GM19035 (cell line): ENCODE measurements around the gene PLD2.
A peak's percentile ranks its signal among the peaks of the same experiment; 100 is the strongest.

Experiments
- ATAC-seq: cut with Tn5 transposase; IDR thresholded peaks from one replicate; pipeline ENCODE4 v1.9.1; 2021; ENCODE audit not compliant: unreplicated experiment

PLD2 gene

DNA sequence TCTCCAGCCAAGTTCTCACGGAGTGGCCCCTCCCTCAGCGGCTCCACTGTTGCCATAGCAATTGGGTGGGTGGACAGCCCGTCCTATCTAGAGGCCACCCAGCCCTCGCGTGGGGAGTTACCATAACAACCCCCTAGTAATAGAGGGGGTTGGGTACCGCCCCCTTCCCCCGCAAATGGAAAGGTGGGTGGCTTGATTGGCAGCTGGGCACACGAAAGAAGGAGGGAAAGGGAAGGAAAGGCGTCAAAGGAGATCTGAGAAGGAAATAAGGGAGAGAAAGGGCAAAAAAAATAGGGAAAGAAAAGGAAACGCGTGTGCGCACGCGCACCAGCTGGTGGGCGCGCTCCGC, 25.9 kb downstream of the PLD2 start:
- ATAC-seq = peak; percentile 18

DNA sequence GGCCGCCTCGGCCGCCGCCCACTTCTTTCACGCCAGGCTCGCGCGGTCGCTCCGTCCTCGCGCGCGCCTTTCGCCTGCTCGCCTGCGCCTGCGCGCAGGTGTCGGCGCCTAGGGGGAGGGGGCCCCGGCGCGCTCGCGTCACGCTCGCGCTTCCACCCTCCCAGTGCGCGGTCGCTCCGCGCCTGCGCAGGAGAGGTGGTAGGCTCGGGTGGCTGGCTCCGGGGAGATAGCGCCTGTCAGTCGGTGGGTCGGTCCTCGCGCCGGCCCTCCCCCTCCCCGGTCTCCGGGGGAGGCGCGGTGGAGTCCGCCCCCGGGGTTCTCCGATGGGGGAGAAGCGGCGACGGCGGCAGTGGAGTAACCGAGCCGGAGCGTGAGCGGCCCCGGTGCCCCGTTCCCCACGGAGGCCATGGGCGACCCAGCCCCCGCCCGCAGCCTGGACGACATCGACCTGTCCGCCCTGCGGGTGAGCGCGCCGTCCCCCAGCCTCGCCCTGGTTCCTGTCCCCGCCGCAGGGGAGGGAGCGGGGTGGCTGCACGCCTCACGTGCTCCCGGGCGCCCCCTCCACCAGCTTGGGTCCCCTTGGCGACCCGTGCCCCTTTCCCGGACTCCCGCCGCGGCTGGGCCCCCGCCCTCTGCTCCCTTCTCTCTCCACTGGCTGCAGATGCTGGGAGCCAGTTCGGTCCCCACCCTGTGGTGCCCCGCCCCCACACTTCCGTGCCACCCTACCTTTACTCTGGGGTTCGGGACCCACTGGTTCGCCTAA, 26.4 kb downstream of the PLD2 start, which contains the start of gene MINK1:
TSS of gene MINK1 (plus strand) at position 163 of the 763 bp plus-strand sequence. CDS start at position 407, 244 bp downstream.
- peak; percentile 91 for ATAC-seq

DNA sequence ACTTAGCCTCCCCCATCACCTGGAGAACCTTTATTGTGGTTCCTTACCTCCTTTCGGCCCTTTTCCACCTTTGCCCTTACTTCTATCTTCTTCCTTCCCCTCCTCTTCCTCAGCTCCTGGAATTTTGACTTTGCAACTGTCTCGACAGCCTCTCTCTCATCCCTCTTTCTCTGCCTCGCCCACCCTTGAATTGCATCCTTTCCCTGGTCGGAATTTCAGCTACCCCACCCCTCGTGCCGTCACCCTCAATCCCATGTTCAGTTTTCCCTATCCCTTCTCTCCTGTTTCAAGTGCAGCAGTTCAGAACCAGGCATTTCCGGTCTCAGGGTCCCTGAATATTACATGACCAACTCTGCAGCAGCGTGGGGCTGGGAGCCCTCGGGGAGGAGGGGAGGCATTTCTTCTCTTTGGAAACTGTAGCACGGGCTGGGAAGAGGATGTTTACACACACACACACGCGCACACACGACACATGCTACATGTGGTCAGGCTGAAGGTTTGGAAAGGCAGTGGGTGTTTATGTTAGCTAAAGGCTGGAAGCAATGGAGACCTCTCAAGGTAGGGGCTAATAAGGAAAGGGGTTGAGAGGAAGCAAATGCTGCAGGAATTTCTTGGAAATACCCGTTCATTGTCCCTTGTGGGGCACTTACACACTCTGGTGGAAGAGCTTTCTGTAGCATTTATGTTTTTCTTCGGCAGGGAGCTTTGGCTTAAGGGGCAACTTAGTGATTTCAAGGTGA, 27.2 kb downstream of the PLD2 start:
- no peak for ATAC-seq

DNA sequence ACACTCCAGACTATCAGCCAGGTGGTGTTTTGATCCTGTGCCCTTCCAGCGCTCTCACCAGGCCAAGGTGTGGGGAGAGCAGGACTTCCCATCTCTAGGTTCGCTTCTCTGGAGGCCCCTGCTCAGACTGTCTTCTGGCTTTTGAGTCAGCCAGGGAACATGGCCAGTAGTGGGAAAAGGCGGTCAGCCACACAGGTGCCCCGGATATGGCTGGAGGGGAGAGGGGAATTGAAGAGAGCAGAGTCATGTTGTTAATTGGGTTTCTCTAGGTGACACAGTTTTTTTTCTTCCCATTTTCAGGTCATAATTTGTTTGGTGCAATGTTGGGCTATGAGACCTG, 27.7 kb downstream of the PLD2 start:
- no peak for ATAC-seq

DNA sequence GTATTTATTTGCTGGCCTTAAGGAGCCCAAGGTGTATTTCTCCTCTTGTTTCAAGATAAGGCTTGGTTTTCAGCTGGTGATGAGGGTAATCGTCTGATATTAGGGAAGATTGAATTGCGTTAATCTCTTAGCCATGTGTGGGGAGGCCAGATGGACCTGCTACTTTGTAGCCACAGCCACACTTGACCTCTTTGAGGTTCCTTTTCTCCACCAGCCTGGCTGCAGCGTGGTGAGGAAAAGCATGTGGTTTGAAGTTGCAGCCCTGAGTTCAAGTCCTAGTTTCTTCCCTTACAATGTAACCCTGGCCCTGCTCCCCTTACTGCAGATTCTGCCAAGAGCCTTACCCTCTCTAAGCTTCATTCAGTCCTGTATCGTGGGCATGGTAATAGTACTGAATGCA, 29.3 kb downstream of the PLD2 start:
- no peak for ATAC-seq

DNA sequence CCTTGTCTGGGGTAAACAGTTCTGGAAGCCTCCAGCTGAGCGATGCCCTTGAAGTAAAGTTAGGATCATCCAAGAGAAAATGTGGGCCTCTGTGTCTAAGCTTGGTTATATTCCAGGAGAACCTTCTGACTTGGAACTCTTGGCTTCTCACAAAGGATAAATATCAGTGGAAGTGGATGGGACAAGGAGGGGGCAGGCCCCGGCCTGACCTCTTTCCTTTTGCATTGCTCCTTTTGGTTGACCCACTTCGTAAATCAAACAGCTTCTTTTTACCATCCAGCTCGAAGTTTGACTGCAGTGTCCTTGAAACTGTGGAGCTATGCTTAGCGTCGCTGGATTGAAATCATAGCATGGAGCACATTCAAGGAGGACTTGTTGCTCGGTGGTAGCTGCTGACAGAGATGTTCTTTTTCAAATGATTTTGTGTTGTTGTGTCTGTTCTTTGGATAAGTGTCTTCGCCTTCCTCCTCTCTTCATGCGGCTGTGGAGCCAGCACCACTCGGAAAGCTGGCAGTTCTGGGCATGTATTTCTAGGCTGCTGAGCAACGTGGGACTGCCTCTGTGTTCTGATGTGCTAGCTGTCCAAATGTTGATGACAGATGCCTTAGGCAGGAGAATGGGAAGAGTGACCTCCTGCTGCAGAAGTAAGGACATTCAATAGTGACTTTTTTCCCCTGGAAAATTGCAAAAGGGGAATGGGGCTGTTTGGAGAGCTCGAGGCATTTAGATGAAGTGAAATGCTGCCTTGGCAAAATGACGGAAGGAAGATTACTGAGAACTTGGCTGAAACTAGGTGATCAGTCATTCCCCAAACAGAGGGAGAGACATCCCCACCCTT, 30.7 kb downstream of the PLD2 start:
- ATAC-seq = no peak

DNA sequence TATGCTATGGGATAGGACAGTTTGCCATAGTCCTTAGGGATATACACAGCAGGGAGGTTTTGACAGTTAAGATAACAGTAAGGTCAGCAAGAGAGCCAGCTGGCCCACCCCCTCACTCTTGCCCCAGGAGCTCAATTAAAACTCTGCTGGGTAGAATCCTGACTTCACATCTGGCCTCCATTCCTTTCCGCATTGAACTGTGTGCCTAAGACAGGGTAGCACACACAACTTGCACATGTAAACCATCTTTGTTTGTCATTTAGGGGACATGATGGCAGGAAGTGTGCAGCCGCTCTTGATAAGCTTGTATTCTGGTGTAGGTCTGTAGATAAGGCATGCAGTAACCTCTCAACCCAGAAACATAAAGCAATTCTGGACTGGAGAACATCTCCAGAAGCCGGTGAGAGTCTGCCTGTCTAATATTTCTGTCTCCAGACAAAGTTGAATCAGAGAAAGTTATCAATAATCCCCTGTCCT, 31.4 kb downstream of the PLD2 start:
- no peak for ATAC-seq

DNA sequence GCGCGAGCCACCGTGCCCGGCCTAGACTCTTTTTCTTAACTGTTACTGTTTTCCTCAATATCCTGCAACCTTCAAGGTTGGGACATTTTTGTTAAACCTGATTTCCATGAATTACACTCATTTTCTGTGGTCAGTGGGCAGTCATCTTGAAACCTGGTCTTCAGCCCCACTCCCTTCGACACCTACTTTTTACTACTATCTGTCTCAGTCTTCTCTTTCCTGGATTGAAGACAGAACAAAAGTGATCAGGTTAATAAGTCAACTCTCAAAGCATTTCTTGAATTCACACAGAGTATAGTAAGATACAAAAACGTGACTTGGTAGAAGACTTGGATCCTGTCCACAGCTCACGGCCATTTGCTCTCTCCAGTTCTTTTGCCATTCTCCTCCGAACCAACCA, 32.3 kb downstream of the PLD2 start:
- ATAC-seq = no peak

DNA sequence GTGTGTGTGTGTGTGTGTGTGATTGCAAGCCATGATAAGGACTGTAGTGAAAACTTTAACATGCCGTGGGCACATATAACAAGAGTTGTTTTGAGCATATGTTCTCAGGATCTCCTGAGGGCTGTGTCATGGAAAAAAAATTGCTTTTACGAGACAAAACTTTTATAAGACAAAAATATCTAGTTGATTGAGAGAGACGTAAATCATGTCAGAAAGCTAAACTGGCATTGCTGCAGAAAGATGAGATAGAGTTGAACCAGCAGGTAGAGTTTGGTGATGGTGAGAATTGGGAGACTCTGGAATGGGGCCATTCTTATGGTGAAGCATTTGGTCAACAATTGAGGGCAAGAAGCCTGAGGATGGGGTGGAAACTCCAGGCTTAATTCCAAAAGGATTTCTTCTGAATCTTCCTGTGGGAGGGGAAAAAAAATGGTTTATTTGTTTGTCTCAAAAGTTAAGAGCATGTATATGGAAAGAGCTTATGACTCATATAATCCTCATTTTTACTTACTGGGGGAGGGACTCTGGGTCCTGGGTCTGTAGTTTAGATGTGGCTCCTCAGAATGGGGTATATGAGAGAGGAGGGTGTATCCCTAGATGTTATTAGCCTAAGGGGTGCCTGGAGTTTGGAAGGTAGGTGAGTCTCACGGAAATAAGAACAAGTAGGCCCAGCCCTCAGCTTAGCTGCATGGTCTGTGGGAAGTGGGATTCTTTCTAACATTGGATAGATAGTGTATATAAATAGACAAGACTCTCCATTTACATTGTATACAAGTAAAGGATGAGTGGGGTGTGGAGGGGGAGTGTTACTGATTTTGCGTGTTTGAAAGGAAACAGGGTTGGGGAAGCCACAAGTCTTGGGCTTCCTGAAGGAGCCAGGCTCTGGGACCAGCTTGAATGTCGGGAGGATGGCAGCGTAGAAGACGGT, 33.3 kb downstream of the PLD2 start:
- ATAC-seq = no peak

DNA sequence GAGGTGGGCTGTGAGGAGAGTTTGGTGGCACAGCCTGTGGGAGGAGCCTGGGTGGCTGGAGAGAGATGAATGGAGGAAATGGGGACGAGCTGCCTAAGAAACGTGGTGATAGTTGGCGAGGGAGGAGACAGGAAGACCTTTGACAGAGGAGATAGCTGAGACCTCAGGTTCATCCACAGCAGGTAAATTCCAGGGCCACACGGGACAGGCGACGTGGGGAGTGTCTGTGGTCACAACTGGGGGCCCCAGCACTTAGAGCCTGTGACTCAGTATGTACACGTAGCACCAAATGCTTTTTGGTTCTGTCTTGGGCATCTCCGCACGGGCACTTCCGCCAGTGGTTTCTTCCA, 33.9 kb downstream of the PLD2 start:
- ATAC-seq = no peak

DNA sequence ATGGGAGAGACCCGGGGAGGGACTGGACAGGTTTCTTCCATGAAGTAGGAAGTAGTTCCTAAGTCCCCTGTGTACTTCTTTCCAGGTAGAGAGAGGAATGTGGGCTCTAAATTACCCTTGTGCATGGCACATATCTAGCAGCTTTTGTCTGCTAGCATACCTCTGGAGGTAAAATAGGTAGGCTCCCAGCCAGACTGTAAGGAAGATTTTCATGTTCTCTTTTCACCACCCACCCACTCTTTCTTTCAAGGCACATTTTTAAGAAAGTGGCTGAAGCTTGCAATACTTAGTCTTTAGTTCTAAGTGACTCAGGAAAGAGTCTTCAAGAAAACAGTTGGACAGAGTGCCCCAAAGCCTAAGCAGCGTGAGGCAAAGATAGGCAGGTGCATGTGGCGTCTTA, 35.4 kb downstream of the PLD2 start:
- ATAC-seq = no peak

DNA sequence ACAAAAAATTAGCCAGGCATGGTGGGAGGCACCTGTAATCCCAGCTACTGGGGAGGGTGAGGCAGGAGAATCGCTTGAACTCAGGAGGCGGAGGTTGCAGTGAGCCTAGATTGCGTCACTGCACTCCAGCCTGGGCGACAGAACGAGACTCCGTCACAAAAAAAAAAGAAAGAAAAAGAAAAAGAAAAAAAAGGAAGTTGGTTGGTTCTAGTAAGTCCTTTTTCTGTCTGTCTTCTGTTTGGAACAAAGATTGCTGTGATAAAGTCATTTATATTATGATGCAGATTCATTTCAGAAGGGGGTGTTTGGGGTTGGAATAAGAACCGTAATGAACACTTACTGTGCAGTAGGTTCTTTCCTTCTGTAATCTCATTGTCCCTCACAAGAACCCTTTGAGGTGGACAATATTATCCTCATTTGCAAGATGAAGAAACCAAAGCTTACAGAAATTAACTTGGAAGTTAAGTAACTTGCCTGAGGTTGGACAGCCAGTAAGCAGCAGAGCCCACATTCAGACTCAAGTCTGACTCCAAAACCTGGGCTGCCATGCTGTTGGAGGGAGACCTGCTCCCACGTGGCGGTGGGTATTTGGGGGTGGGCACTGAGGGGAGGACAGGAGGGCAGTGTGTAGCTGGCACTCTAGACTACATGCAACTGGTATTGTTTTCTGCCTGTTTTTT, 36.5 kb downstream of the PLD2 start:
- no peak for ATAC-seq

DNA sequence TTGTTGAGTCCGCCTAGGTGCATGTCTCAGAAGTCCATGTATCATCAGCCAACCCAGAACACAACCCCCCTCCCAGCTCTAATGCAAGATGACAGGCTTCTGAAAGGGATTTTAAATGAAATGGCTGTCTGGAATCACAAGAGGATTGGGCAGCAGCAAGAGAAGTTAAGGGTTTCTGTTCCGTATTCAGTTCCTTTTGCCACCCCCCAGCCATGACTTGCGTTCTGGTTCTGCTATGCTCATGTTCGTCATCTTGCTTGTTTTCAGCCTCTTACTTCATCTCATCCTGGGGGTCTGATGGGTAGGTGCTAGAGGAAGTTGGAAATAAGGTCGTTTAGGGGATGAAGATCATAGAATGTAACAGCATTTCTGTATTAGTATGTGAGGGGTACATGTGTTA, 38.2 kb downstream of the PLD2 start:
- ATAC-seq = no peak

DNA sequence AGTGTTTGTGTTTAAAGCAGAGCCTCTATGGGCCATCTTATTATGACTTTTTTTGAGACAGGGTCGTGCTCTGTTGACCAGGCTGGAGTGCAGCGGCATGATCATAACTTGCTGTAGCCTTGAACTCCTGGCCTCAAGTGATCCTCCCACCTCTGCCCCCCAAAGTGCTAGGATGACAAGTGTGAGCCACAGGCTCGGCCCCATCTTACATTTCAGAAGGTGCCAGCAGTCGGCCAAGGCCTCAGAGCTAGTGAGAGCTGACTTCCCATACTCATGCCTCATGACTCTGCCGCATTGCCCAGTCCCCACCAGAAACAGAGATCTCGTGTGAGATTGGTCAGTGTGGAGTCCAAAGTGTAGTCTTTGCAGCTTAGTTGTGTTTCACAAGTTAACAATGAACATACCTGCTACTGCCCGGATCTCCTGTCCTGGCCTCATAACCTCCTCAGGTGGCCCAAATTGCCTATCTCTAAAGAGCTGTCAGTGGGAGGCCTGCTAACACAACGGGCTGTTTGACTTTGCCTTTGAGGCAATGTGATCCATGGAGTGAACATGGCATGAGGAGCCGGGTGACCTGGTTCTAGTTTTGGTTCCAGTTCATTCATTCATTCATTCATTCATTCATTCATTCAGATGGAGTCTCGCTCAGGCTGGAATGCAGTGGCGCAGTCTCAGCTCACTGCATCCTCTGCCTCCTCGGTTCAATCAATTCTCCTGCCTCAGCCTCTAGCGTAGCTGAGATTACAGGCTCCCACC, 39.9 kb downstream of the PLD2 start:
- no peak for ATAC-seq

DNA sequence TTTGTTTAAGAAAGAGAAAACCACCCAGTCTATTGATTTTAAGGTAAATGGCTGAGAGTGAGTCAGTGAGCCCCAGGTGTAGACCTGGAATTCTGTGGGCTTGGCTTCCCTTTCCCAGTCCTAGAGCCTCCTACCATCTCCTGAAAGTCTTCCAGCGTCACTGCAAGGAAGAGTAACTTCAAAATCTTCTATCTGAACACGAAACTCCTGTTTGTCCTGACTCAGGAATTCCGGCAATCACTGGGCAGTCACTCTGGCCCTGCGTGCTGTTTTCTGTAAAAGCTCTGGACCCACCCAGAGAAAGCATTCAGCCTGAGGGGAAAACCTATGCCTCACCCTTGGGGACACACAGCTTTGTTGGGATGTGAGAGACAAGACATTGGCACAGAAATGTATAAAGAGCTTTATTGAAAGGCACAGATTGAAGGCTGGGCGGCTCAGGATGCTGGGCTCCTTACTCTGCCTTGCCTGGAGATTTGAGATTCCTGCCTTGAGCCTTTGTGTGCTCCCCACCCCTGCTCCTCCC, 42.1 kb downstream of the PLD2 start:
- no peak for ATAC-seq

DNA sequence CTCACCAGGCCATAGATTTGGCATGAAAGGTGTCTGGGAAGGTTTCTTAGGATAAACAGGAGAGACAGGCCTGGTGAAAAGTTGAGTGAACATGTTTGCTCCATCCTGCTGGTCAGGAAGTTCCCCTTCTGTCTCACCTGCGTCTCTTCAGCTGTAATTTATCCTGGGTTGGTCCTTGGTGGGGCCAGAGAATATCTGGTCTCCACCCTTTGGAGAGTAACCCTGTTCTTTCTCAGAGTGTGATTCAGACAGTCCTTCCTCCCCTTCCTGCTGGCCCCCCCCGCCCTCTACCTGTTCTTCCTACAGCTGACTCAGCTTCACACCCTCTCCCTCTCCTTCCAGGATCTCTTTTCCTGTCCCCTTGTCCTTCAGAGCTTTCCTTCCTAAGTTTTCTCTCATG, 43.3 kb downstream of the PLD2 start:
- no peak for ATAC-seq

DNA sequence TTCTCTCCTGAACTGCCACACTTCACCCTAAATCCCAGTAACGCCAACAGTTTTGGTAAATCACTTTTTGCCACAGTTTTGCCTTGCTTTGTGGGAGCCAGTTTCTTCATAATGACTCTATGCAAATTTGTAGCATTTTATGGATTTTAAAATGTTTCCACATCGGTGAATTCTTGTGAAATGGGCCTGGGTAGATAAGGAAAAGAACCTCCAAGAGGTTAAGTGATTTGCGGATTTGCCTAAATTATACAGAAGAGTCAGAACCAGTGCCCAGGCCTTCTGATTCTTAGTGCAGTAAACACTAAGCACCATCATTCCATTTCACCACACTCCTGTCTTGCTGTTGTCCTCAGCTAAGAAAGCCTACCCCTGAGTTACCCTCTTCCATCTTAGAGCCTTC, 44.1 kb downstream of the PLD2 start:
- no peak for ATAC-seq

DNA sequence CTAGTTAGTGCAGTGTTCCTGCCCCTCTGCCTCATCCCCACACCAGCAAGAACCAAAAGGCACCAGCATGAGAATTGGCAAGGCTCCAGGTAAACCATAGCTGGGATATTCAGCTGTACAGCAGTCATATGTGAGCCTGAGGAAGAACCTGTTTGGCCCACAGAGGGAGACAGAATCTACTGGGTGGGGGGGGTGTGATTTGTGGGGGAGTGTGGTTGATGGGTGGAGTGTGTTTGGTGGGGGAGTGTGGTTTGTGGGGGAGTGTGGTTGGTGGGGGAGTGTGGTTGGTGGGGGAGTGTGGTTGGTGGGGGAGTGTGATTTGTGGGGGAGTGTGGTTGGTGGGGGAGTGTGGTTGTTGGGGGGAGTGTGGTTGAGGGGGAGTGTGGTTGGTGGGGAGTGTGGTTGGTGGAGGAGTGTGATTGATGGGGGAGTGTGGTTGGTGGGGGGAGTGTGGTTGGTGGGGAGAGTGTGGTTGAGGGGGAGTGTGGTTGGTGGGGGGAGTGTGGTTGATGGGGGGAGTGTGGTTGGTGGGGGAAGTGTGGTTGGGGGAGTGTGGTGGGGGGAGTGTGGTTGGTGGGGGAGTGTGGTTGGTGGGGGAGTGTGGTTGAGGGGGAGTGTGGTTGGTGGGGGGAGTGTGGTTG, 45.7 kb downstream of the PLD2 start:
- ATAC-seq = no peak

DNA sequence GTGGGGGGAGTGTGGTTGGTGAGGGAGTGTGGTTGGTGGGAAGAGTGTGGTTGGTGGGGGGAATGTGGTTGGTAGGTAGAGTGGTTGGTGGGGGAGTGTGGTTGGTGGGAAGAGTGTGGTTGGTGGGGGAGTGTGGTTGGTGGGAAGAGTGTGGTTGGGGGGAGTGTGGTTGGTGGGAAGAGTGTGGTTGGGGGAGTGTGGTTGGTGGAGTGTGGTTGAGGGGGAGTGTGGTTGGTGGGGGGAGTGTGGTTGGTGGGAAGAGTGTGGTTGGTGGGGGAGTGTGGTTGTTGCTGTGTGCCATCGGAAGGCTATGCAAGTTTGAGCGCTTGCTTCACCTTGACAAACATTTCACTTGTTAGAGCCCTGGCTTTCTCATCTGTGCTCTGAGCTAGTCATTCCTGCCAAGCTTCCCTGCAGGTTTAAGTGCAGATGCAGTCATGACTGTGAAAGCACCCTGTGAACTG, 46.3 kb downstream of the PLD2 start:
- ATAC-seq = no peak
